Lower leg skin (tissue), 3 donors: Measurements from ENCODE around the gene MTUS2.

Experiments used
- CTCF ChIP-seq, 3 donors: fragments of 450-650 bp; IDR thresholded peaks; one replicate each; pipeline ENCODE4 v1.5.1; 2016; ENCODE audit warnings: antibody characterized with exemption in 3 of 3, mild to moderate bottlenecking in 3 of 3, moderate library complexity in 2 of 3
- POLR2A ChIP-seq, 2 donors: fragments of 450-650 bp; IDR thresholded peaks; one replicate each; pipeline ENCODE4 v1.6.1; 2016 to 2017; ENCODE audit warnings: antibody characterized with exemption in 2 of 2, mild to moderate bottlenecking in 1 of 2, moderate library complexity in 1 of 2

DNA sequence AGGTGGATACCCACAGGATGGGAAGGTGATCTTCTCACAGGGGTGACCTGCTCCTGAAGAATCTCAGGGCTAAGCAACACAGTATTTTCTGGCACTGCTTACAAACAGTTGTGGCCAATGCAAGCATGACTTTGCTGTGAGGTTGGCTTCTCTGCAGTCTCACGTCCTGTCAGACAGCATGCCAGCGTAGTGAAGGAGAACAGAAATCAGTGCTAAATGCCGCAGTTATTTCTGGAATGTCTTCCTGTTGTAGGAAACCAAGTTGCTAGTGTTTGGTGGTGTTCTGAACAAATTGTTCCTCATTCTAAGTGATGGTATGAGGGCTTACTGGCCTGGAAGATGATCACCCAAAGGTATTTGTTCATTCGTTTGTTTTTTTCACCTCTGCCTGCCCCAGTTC is 320.1 kb downstream of the MTUS2 start:
- TF ChIP-seq CTCF (IDR thresholded peaks at IDR 0.05) (no peak), POLR2A (IDR thresholded peaks at IDR 0.05) (no peak)
